ENCODE data around the gene AKT1. TPM values are rescaled to one million over a fixed set of nuclear protein-coding genes. Genes with fewer than 3 reads are reported as not detected.

The AKT1 gene
- total and polyA plus RNA-seq, 2 of the 4 experiments (the other 2 are of a cell fraction), result 193 to 221 TPM

- Histone ChIP-seq H3K9me1 (ENCODE audit: insufficient read depth, low read length) (no peaks in the 10 kb centered on the region), H3K23ac (ENCODE audit: low read depth, low read length) (no peak overlapping the region; the same call in 1 of the 2 replicates), H2BK20ac (ENCODE audit: low read depth, low read length) (no peak overlapping the region), H3K56ac (ENCODE audit: extremely low read depth, insufficient read depth, low read length) (no peak overlapping the region), H4K20me1 (ENCODE audit: insufficient read depth, low read length) (peaks cover 18% of the 10 kb centered on the region), H3K14ac (replicated peaks; ENCODE audit: low read depth, low read length) (no peak overlapping the region), H4K5ac (ENCODE audit: low read depth, low read length) (peak overlapping the region; percentile 38; the same call in 1 of the 2 replicates), H3K18ac (ENCODE audit: low read depth, low read length) (no peak overlapping the region), H2AK5ac (ENCODE audit: low read depth, low read length) (peak overlapping the region; percentile 83), H3K4me2 (ENCODE audit: low read depth, low read length) (0 out of 2 replicates have a peak overlapping the region, but pooled peaks have one; percentile 11), H3K4ac (ENCODE audit: low read depth, low read length) (0 out of 2 replicates have a peak overlapping the region, but pooled peaks have one; percentile 43), H4K91ac (ENCODE audit: insufficient read depth, low read depth, low read length) (peak overlapping the region; percentile 68), H4K8ac (ENCODE audit: low read depth in 2 of 2, low read length in 2 of 2) (peak overlapping the region in 1 of 2 experiments; percentile 45; a peak in 1 of 4 replicates), H2AK9ac (replicated peaks; ENCODE audit: low read depth, low read length, poor library complexity) (peak overlapping the region; percentile 93), H2BK120ac (ENCODE audit: low read depth, low read length) (no peak overlapping the region), H2BK15ac (ENCODE audit: low read depth, low read length) (no peak overlapping the region), H2AFZ (replicated peaks; ENCODE audit: low read length, poor library complexity) (peak overlapping the region; percentile 75), H3K9ac (ENCODE audit: low read depth, low read length) (peak overlapping the region; percentile 35), H3K27ac (ENCODE audit: insufficient read depth, low read length) (peak overlapping the region; percentile 43; the same call in 1 of the 2 replicates), H3K79me1 (ENCODE audit: low read depth in 1 of 2, low read length in 2 of 2) (peaks cover 0 to 6% of the 10 kb centered on the region in 2 experiments; a peak in 1 of 4 replicates), H3K27me3 (ENCODE audit: control insufficient read depth, insufficient read depth, low read length) (no peaks in the 10 kb centered on the region), H2BK5ac (ENCODE audit: low read depth, low read length, poor library complexity, severe bottlenecking) (peak overlapping the region; percentile 31), H3K9me3 (ENCODE audit: control insufficient read depth, insufficient read depth, low read length) (no peaks in the 10 kb centered on the region; the same call in 1 of the 2 replicates), H3K36me3 (ENCODE audit: control insufficient read depth, insufficient read depth, low read length) (peaks cover 34% of the 10 kb centered on the region), H3K4me1 (ENCODE audit: control insufficient read depth, insufficient read depth, low read length) (peaks cover 5% of the 10 kb centered on the region), H3K4me3 (ENCODE audit: insufficient read depth, low read depth, low read length) (no peak overlapping the region)
- intact Hi-C loops (cut with micrococcal nuclease), result loop anchor here (1.0 kb wide), 2 partner anchors 52 to 58 kb away; no protein-coding TSS in a partner anchor
- CTCF ChIA-PET, result interaction anchor here (0.6 to 0.8 kb wide), 4 partner anchors 12 to 268 kb away, joined by 3 to 6 read pairs (median 4); no protein-coding TSS in a partner anchor
- BruUV-seq (replicated peaks), result no TSS peak
- POLR2A ChIA-PET (ENCODE audit: unreplicated experiment), result no interaction called here
- WGBS, 2 experiments (ENCODE audit: extremely low coverage in 2 of 2, insufficient read length in 1 of 2), result 8% methylated on average over 7 of the region's 25 CpGs; no CpG with 5 or more reads in 1 of the 2 experiments
- dilution Hi-C loops (cut with HindIII; ENCODE audit: low sequenced_read_pairs, unreplicated experiment), result no loop called here
- DNase-seq, result peak; percentile 72
- peak; percentile 96 for ATAC-seq (ENCODE audit: low read depth)
- in situ Hi-C loops (cut with MboI; ENCODE audit: low sequenced_read_pairs), result loop anchor here (5.0 kb wide), 1 partner anchor 54 kb away; no protein-coding TSS in a partner anchor
- TF ChIP-seq SMC3 (IDR thresholded peaks at IDR 0.05; ENCODE audit: low read depth, low read length) (peak; percentile 70), CEBPB (IDR thresholded peaks at IDR 0.05; ENCODE audit: low read depth, low read length) (no peak), ELK1 (IDR thresholded peaks at IDR 0.05; ENCODE audit: borderline replicate concordance, low read depth, low read length) (no peak), RFX5 (IDR thresholded peaks at IDR 0.05; ENCODE audit: low read depth, low read length) (no peak), CTCF (conservative IDR thresholded peaks at IDR 0.05; ENCODE audit: low read depth, low read length) (peak; percentile 87), MAZ (IDR thresholded peaks at IDR 0.05; ENCODE audit: borderline replicate concordance, low read depth, low read length) (peak; percentile 59; the same call in 1 of the 2 replicates), RCOR1 (IDR thresholded peaks at IDR 0.05; ENCODE audit: insufficient replicate concordance, low read length) (no peak), MXI1 (IDR thresholded peaks at IDR 0.05; ENCODE audit: borderline replicate concordance, low read depth, low read length) (no peak), USF2 (IDR thresholded peaks at IDR 0.05; ENCODE audit: low read depth, low read length) (no peak), RAD21 (IDR thresholded peaks at IDR 0.05; ENCODE audit: low read length) (peak; percentile 87), FOS (IDR thresholded peaks at IDR 0.05; ENCODE audit: low read depth, low read length) (no peak), POLR2A (IDR thresholded peaks at IDR 0.05; ENCODE audit: low read depth, low read length) (0 out of 2 replicates have a peak, but pooled peaks have one; percentile 40)
Measured at GRCh38 chr14:104768437-104769323, 26.9 kb downstream of the AKT1 start.
